T-helper 1 cell (primary cell): ENCODE data around the gene IRGQ.
"Not testable (repeated sequence)": the region's sequence is repeated elsewhere in the genome, so short reads cannot be mapped to it uniquely, and the experiment has no call there.

Source experiments
- DNase-seq, 5 donors: peaks; one replicate each; pipeline ENCODE4 v3.0.0-alpha.2; 2012 to 2020

Gene IRGQ

DNA sequence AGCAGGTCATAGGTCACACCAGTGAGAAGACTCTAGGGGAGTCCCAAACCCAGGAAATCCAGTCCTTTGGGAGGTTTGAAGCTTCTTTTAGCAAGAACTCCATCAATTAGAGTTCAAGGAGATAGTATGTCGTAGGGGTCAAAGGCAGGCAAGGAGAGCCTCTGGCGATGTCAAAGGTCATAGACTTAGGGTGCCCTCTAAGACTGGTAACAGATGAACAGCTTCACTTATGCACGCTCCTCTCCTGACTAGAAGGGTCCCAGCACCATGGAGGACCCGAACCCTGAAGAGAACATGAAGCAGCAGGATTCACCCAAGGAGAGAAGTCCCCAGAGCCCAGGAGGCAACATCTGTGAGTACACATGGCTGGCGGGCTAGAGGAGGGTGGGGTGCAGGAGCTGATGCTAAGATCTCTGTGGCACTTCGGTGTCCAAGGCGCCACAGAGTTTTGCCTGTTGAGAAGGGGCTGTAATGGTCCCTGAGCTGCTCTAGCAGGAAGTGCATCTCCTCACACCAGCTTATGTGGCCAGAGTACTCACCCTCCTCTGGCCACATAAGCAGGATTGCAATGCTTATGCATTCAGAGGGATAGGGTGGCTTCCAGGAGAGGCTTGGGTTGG is 1.0 kb upstream of the IRGQ start:
- no peak for DNase-seq

DNA sequence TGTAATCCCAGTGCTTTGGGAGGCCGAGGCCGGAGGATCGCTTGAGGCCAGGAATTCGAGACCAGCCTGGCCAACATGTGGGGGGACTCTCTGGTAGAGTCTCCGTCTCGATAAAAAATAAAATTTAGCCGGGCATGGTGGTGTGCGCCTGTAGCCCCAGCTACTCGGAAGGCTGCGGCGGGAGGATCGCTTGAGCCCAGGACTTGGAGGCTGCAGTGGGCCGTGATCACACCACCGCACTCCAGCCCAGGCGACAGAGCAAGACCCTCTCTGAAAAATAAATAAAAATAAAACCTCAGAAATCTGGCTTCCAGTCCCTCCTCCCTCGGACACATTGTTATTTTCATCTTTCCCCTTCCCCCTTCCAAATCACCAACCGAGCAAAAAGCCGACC is 332 bp downstream of the IRGQ start:
- DNase-seq: no peak

DNA sequence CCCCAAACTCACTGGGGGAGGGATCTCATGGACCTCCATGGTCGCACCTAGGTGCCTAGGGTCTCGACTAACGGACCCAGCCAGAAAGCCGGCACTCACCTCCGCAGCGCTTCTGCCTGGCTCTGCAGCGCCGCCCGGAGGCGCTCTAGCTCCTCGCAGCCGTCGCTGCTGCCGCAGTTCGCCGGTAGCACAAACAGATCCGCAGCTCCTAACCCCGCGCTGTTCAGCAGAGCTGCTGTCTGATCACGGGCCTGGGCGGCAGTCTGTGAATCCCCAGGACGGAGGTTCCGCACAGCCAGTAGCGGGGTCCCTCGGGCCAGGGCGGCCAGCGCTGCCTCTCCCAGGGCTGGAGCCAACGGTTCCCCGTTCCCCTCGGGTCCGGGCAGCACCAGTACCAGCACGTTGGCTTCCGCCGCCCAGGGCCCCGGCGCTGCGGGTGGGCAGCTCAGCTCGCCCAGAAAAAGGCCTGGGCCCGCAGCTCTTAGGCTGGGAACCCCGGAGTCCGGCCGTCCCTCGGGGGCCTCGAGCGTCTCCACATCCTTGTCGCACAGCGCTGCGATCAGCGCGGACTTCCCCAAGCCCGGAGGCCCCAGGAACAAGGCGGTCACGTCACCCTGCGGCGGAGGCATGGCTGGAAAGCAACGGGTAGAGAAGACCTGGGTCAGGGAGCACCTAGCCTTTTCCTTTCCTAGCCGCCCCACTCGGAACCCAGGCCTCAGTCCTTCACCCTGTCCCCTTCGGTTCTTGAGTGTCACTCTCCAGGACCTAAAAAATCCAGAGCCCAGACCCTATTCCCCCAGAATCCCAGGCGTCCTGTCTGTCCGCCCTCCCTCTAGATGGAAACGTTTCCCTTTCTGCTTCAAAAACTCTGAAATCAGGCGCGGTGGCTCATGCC is 977 bp downstream of the IRGQ start:
- DNase-seq: peak; percentile 57 to 85 (median 60)

DNA sequence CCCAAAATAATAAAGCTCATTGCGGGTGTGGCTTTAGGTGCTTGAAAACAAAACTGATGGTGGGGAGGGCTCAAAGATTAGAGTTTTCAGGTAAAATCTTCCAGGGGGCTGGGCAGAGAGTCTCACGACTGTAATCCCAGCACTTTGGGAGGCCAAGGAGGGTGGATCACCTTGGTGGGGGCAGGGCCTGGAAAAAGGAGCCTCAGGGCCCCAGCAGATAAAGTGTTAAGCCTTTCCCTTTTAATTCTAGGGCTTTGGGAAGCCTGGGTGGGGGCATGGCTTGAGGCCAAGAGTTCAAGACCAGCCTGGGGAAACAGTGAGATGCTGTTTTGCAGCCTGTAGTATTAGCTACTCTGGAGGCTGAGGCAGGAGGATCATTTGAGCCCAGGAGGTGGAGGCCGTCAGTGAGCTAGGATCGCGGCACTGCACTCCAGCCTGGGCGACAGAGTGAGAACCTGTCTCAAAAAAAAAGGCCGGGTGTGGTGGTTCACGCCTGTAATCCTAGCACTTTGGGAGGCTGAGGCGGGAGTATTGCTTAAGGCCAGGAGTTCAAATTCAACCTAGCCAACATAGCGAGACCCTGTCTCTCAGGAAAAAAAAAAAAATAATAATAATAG is 1.7 kb downstream of the IRGQ start:
- DNase-seq: no peak

DNA sequence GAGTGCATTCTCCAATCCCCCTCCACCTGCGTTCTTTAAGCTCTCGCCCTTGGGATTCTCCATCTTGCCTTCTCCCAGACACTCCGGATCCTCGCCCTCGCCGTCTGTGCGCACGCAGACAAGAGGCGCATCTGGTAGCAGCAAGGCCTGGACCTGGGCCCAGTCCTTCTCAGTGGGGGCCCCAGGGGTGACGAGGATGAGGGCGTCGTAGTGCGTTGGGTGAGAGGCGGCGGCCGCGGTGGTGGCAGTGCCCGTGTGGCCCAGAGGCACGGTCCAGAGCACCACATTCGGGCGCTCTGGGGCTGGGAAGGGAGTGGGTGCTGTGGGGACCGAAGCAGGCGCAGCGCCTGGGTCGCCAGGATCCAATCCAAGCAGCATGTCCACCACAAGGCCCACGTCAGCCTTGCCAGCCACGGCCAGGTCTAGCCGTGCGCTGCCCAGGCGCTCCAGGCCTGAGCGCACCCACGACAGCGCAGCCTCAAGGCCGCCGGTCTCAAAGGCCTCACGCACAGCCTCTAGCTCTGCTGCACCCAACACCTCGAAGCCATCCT is 3.1 kb downstream of the IRGQ start:
- DNase-seq: no peak

DNA sequence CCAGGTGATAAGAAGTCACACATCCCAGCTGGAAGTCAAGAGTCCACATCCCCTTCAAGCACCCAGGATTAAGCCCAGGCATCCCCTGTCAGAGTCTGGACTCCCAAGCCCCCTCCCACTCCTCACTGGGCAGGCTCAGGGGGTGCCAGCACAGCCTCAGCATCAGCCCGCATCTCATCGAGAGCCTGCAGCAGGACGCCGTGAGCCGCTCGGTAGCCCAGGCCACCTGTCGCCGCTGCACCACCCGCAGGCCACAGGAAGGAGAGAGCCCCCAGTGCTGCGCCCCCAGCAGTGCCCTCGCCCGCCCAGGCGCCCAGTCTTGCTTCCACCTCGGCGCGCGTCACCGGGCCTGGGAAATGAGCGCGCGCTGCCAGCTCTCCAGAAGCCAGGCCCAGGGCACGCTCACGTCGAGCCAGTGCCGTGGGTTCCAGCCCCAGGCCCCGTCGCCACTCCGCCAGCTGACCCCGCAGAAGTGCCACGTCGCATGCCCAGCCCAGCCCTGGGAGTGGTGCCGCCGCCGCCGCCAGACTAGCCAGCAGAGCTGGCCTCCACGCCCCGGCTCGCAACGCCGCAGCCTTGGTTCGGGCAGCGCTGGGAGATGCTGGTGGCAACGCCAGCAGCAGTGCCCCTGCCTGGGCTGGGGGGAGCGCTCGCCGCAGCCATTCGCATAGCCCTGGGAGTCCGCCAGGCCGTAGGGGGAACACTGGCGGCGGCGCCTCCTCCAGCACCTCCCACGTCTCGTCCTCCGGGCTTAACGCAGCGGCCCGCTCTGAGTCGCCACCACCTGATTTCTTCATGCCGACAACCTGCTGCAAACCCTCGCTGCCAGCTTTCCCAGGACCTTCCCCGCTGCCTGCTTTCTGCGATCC is 3.8 kb downstream of the IRGQ start:
- no peak for DNase-seq

DNA sequence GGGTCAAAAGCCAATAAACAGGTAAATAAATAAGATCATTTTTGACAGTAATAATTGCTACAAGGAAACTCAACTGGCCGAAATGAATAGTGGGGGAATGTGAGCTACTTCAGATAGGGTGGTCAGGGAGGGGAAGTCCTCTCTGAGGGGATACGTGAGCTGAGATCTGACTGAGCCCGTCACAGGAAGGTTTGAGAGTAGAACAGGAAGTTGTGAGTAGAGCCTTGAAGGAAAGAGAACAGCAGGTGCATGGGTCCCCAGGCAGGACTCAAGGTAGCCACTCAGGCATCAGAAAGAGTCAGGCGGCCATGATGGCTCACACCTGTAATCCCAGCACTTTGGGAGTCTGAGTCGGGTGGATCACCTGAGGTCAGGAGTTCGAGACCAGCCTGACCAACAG is 6.3 kb downstream of the IRGQ start:
- DNase-seq: no peak

DNA sequence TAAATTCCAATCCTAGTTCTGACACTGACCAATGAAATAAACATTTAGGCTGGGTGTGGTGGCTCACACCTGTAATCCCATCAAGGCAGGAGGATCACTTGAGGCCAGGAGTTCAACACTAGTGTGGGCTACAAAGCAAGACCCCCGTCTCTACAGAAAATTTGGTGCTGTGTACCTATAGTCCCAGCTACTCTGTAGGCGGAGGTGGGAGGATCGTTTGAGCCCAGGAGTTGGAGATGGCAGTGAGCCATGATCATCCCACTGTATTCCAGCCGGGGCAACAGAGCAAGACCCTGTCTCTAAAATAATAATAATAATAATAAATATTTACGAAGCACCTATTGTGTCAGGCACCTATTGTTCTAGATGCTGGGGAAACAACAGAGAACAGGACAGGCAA is 6.7 kb downstream of the IRGQ start:
- no peak for DNase-seq

DNA sequence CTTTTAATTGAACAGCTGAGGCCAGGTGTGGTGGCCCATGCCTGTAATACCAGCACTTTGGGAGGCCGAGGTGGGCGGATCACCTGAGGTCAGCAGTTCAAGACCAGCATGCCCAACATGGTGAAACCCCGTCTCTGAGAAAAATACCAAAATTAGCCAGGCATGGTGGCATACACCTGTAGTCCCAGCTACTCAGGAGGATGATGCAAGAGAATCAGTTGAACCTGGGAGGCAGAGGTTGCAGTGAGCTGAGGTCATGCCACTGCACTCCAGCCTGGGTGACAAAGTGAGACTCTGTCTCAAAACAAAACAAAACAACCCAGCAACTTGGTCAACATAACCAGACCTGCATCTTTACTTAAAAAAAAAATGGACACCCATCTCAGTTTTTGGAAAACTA is 8.9 kb downstream of the IRGQ start:
- not testable (repeated sequence) for DNase-seq

DNA sequence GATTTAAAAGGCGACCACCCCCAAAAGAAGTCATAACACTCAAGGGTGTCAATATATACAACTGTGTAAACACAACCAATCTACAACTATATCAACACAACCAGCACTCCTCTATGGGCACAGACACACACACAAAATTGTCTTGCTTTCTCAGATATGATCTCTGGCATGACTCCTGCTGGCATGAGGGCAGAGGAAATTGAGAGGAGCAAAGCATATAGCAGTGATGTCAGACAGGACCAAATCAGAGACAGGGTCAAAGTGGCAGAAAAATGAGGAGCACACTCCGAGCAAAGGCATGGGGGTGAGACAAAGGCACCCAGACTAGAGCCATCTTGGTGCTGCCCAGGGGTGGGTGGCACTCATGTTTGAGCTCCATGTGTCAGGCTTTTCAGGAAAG is 9.6 kb downstream of the IRGQ start:
- DNase-seq: no peak

DNA sequence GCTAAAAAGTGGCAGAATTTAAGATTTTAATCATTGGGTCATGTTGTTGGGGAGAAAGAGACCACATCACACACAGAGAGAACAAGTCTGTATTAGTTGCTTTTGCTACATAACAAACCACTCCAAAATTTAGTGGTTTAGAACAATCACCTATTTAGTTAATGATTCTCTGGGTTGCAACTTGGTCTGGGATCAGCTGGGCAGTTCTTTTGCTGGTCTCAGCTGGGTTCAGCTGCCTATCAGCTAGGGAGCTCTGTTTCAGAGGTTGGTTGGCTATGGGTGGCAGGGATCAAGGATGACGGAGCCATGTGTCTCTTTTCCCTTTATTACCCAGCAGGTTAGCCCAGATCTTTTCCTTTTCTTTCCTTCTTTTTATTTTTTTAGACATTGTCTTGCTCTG is 11.4 kb downstream of the IRGQ start:
- DNase-seq: no peak

DNA sequence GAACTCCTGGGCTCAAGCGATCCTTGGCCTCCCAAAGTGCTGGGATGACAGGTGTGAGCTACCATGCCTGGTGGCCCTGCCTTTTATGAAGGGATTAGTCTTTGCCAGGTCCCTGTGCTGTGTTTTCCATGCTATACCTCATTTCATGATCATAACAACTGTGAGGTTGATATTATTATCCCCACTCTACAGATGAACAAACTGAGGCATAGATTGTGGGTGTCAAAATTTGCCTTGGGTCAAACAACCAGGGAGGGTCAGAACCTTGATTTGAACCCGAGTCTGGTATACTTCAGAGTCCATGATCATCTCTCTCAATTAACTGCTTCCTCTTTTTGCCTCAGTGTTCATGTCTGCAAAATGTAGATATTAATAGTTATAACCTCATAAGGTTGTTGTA is 13.4 kb downstream of the IRGQ start:
- no peak for DNase-seq

DNA sequence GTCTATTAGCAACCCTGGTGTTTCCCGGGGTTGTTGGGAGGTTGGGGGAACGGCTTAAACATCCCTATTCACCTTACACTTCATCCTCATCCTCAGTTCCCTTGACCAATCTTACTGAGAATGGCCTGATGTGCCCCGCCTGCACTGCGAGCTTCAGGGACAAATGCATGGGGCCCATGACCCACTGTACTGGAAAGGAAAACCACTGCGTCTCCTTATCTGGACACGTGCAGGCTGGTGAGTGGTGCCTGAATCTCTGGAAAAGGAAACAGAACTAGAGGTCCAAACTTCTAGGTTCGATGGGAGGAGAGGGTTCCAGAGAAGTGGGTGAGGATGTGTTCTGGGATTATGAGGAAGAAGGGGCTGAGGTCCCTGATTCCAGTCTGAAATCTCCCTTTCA is 14.5 kb downstream of the IRGQ start:
- no peak for DNase-seq

DNA sequence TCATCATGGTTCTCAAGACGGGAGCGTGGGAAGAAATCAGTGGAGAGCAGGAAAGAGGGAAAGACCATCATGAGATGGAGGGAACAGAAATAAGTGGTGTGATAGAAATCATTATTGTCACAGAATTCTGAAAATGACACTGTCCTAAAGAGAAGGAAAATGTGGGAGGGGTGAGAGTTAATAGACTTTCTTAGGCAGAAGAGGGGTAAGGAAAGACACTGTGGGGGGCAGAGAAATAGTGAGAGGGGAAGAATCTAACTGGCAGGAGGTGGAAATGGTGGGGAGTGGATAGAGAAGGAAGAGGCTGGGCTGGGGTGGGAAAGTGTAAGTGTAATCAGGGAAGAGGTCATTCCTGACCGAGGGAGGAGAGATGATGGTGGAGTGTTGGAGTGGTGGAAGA is 17.1 kb downstream of the IRGQ start:
- no peak for DNase-seq

DNA sequence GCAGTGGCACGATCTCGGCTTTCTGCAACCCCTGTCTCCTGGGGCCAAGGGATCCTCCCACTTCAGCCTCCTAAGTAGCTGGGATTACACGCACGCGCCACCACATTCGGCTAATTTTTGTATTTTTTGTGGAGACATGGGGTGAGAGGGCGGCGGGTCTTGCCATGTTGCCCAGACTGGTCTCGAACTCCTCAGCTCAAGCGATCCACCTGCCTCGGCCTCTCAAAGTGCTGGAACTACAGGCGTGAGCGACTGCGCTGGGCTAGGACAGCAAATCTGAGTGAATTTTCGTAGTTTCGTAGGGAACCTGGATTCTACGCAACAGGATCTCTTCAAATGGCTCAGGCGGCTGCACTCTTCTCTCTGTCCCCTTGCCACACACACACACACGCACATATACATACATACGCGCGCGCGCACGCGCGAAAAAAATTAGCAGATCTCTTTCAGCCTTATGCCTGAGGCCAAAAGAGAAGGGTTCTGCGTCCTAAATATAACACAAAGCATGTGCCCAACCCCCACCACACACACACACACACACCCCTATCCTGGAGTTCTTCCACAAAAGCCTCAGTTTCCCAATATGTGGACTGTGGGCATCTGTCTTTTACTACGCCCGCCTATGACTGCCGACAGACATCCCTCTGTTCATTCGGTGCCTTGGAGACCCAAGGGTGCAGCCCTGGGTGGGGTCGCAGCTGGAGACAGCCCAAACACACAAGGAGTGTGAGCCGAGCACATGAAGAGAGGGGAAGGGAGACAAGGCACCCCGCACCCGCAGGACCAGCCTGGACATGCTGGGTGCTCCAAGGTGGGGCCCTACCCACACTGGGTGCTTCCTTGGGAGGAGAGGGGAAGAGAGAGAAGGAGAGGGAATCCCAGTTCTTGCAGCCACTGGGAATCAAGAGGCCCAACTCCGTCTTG is 19.7 kb downstream of the IRGQ start:
- DNase-seq: no peak

DNA sequence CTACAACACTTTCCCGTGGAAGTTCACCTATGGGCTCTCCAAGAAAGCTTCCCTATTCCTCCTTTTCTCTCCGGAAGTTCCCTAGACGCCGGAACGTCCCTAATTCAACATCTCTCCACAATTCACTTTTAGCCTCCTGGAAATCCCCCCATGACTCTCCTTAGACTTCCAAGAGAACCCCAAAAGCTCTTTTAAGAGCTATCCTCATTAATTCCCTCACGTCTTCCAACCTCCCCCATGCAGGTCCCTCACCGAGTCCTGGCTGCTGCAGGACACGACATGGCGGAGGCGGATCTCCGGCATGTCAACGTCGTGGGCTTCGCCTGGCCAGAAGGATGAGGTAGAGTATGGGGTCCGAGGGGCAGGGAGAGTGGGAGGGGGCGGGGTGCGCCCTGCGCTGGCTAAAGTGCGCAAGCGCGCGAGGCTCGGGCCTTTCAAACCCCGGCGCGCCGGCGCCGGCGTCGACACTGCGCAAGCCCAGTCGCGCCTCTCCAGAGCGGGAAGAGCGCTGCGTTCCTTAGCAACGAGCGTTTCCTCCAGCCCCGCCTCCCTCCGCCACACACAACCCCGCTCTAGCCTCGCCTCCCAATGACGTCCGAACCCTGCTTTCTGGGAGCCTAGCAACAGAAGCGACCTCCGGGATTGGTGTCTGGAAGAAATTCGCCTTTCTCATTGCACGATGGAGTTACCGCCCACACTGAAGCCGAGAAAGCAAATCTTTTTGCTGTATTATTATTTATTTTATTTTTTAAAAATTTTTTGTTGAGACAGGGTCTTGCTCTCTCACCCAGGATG is 20.6 kb downstream of the IRGQ start, which contains the start of the genes PINLYP and XRCC1:
Gene PINLYP (plus strand): TSS at position 646 of the 795 bp plus-strand sequence. CDS start 1,391 bp downstream, outside the sequence.
Gene XRCC1 (minus strand): TSS at position 372 of the 795 bp plus-strand sequence. CDS start 69 bp downstream, at position 303.
- DNase-seq: peak; percentile 95 to 99 (median 97)

DNA sequence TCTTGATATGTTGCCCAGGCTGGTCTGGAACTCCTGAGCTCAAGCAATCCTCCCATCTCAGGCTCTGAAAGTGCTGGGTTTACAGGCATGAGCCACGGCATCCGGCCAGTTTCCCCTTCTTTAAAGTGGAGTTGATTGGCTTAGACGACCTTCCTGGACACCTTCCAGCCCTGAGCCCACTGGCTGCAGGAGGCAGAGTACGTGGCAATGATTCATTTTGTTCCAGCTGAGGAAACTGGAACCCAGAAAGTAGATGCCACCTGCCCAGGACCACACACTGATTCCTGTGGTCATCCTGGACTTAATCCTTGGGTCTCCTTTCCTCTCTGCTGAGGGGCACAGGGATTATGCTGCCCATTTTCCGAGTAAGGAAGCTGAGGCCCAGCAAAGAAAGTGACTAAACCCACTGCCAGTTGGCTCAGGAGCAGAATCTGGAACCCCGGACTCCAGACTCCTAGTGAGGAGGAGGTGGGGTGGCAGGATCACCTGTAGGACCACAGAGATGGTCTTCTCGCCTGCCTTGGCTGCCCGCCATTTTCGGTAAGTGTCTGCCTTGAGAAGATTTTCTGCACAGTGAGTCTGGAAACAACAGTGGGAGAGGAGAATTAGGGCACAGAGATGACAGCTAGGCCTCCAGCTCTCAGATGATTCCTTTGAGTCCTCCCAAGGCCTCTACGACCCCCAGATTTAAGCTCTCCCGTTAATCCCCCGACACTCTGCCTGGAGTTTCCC is 21.3 kb downstream of the IRGQ start:
- DNase-seq: no peak

DNA sequence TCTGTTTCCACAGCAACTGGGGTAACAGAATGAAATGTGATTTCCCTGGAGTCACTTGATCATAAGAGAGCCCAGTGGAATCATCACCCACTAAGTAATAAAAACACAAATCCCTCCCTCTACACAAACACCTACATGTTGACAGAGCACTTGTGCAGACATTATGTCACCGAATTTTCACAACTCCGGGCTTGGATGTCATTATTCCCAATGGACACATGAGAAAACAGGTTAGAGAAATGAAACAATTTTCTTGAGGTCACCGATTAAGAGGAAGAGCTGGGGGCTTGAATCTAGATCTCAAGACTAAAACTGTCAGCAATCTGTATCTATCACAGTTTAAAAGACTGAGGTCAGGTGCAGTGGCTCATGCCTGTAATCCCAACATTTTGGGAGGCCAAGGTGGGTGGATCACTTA is 23.8 kb downstream of the IRGQ start:
- DNase-seq: no peak

DNA sequence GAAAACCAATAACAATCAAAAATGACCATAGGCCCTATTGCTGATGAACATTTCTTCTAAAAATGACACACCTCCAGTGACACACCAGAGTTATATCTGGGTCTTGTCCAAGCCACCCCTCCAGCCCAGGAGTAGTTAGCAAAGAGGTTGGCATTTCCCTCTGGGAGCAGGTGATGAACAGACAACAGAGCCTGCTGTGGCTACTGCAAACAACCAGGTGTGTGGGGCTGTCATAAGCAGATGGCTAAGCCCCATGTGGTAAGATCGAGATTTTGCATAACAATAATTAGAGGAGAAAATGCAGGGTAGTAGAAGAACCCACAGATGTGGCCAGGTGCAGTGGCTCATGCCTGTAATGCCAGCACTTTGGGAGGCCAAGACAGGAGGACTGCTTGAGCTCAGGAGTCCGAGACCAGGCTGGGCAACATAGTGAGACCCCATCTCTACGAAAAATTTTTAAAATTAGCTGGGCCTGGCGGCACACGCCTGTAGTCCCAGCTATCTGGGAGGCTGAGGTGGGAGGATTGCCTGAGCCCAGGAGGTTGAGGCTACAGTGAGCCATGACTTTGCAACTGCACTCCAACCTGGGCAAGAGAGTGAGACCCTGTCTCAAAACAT is 25.7 kb downstream of the IRGQ start:
- no peak for DNase-seq
